Mesenchymal stem cell (in vitro differentiated cells and primary cell): Measurements from ENCODE around the gene ZNF593OS.

Source experiments
- DNase-seq: peaks from one replicate; pipeline ENCODE4 v3.0.0-alpha.2; 2013
- H2AFZ ChIP-seq: one replicate; pipeline ENCODE4 v1.6.1; 2013; ENCODE audit warnings: low read depth, mild to moderate bottlenecking, control low read depth, inconsistent platforms, low read length, moderate library complexity
- H2AK5ac ChIP-seq: 2 replicates; pipeline ENCODE4 v1.6.1; 2013; ENCODE audit warnings: low read length, moderate library complexity, mild to moderate bottlenecking, inconsistent platforms; ENCODE audit not compliant: severe bottlenecking
- H2BK120ac ChIP-seq: one replicate; pipeline ENCODE4 v1.6.1; 2013; ENCODE audit warnings: low read depth, mild to moderate bottlenecking, inconsistent platforms, low read length, moderate library complexity
- H2BK12ac ChIP-seq, 2 experiments: one replicate each; pipeline ENCODE4 v1.6.1; 2013; ENCODE audit warnings: inconsistent platforms in 2 of 2, low read length in 2 of 2, mild to moderate bottlenecking in 2 of 2, moderate library complexity in 2 of 2, control low read depth in 1 of 2
- H2BK15ac ChIP-seq: one replicate; pipeline ENCODE4 v1.6.1; 2013; ENCODE audit warnings: mild to moderate bottlenecking, low read depth, inconsistent platforms; ENCODE audit not compliant: poor library complexity, severe bottlenecking
- H2BK5ac ChIP-seq: 2 replicates; pipeline ENCODE4 v1.6.1; 2013; ENCODE audit warnings: low read depth, mild to moderate bottlenecking, low read length, control low read depth, inconsistent platforms; ENCODE audit not compliant: poor library complexity, severe bottlenecking
- H3K14ac ChIP-seq, 2 experiments: one replicate each; pipeline ENCODE4 v1.6.1; 2013; ENCODE audit warnings: inconsistent platforms in 2 of 2, low read length in 2 of 2, control low read depth in 1 of 2, mild to moderate bottlenecking in 1 of 2, moderate library complexity in 1 of 2
- H3K18ac ChIP-seq, 2 experiments: one replicate each; pipeline ENCODE4 v1.6.1; 2013; ENCODE audit warnings: inconsistent platforms in 2 of 2, low read length in 2 of 2, control low read depth in 1 of 2, low read depth in 1 of 2, mild to moderate bottlenecking in 1 of 2
- H3K23ac ChIP-seq, 2 experiments: one replicate each; pipeline ENCODE4 v1.6.1; 2013; ENCODE audit warnings: inconsistent platforms in 2 of 2, low read length in 2 of 2, mild to moderate bottlenecking in 2 of 2, moderate library complexity in 2 of 2, control low read depth in 1 of 2
- H3K27ac ChIP-seq: 2 replicates; pipeline ENCODE4 v1.5.1; 2013; ENCODE audit warnings: mild to moderate bottlenecking, moderate library complexity, low read length, control low read depth, inconsistent platforms; ENCODE audit not compliant: poor library complexity, severe bottlenecking
- H3K27me3 ChIP-seq, 2 experiments: 2 replicates each; pipeline versions ENCODE4 v1.6.1 to v1.7.0; 2013; ENCODE audit warnings: low read length in 2 of 2, mild to moderate bottlenecking in 2 of 2, moderate library complexity in 2 of 2, control low read depth in 1 of 2, inconsistent platforms in 1 of 2; ENCODE audit not compliant: control insufficient read depth in 1 of 2, insufficient read depth in 1 of 2
- H3K36me3 ChIP-seq, 2 experiments: 2 replicates each; pipeline versions ENCODE4 v1.6.1 to v1.7.0; 2013; ENCODE audit warnings: low read length in 2 of 2, control low read depth in 1 of 2, inconsistent platforms in 1 of 2, low read depth in 1 of 2, mild to moderate bottlenecking in 1 of 2; ENCODE audit not compliant: insufficient read depth in 2 of 2, control insufficient read depth in 1 of 2
- H3K4ac ChIP-seq, 2 experiments: one replicate each; pipeline ENCODE4 v1.6.1; 2013; ENCODE audit warnings: inconsistent platforms in 2 of 2, low read length in 2 of 2, mild to moderate bottlenecking in 2 of 2, moderate library complexity in 2 of 2, control low read depth in 1 of 2, low read depth in 1 of 2
- H3K4me1 ChIP-seq: 2 replicates; pipeline ENCODE4 v1.6.1; 2013; ENCODE audit warnings: low read depth, low read length, control low read depth; ENCODE audit not compliant: control insufficient read depth, insufficient read depth
- H3K4me2 ChIP-seq: 2 replicates; pipeline ENCODE4 v1.6.1; 2013; ENCODE audit warnings: low read length, mild to moderate bottlenecking, inconsistent platforms; ENCODE audit not compliant: poor library complexity, severe bottlenecking
- H3K4me3 ChIP-seq, 2 experiments: 2 replicates each; pipeline versions ENCODE4 v1.5.1 to v1.7.0; 2013; ENCODE audit warnings: low read length in 2 of 2, mild to moderate bottlenecking in 2 of 2, control low read depth in 1 of 2, low read depth in 1 of 2; ENCODE audit not compliant: insufficient read depth in 1 of 2
- H3K79me1 ChIP-seq: replicated peaks from 2 replicates; pipeline ENCODE4 v1.6.1; 2013; ENCODE audit warnings: mild to moderate bottlenecking, control low read depth, low read length, inconsistent platforms; ENCODE audit not compliant: poor library complexity, severe bottlenecking
- H3K9ac ChIP-seq: 2 replicates; pipeline ENCODE4 v1.7.0; 2013; ENCODE audit warnings: mild to moderate bottlenecking, low read length, moderate library complexity
- H3K9me3 ChIP-seq: 2 replicates; pipeline ENCODE4 v1.7.0; 2013; ENCODE audit warnings: mild to moderate bottlenecking, low read length; ENCODE audit not compliant: control insufficient read depth
- H4K8ac ChIP-seq: one replicate; pipeline ENCODE4 v1.6.1; 2013; ENCODE audit warnings: inconsistent platforms, mild to moderate bottlenecking, low read length, moderate library complexity
- H4K91ac ChIP-seq: one replicate; pipeline ENCODE4 v1.6.1; 2013; ENCODE audit warnings: mild to moderate bottlenecking, low read length, inconsistent platforms
- WGBS: methylation state at CpG from one replicate; pipeline ENCODE4 v1.1.7; 2013; ENCODE audit warnings: mixed read lengths; 5-methylcytosine and 5-hydroxymethylcytosine counted together

Gene ZNF593OS

GRCh38 chr1:26184883-26185282 lies 13.3 kb upstream of the ZNF593OS start:
- H3K36me3 ChIP-seq, result no peaks in the 10 kb centered on the region
- no peak overlapping the region for H3K4me2 ChIP-seq
- no peak overlapping the region for H2BK15ac ChIP-seq
- no peak overlapping the region for H3K9ac ChIP-seq
- no peak overlapping the region for H2BK5ac ChIP-seq
- no peak overlapping the region for H4K91ac ChIP-seq
- no peak overlapping the region for H3K18ac ChIP-seq
- no peak overlapping the region for H3K4me3 ChIP-seq
- no peaks in the 10 kb centered on the region for H3K4me1 ChIP-seq
- H3K23ac ChIP-seq, result no peak overlapping the region
- peaks cover 0 to 36% of the 10 kb centered on the region in 2 experiments for H3K27me3 ChIP-seq
- no peak overlapping the region for H3K4ac ChIP-seq
- no peak overlapping the region for H4K8ac ChIP-seq
- no peaks in the 10 kb centered on the region for H3K79me1 ChIP-seq
- H3K14ac ChIP-seq, result no peak overlapping the region
- 98% methylated on average over 18 of the region's 21 CpGs for WGBS
- no peak for DNase-seq
- H3K9me3 ChIP-seq, result no peaks in the 10 kb centered on the region
- H2AFZ ChIP-seq, result no peak overlapping the region
- H2AK5ac ChIP-seq, result no peak overlapping the region
- no peak overlapping the region for H2BK120ac ChIP-seq
- H3K27ac ChIP-seq, result no peak overlapping the region
- H2BK12ac ChIP-seq, result no peak overlapping the region

GRCh38 chr1:26184086-26184485 lies 12.5 kb upstream of the ZNF593OS start:
- Histone ChIP-seq H2AFZ (no peak overlapping the region), H4K8ac (no peak overlapping the region), H2BK12ac (no peak overlapping the region), H3K4me2 (no peak overlapping the region), H3K9me3 (no peaks in the 10 kb centered on the region), H4K91ac (no peak overlapping the region), H3K27ac (no peak overlapping the region), H3K14ac (no peak overlapping the region), H3K36me3 (no peaks in the 10 kb centered on the region), H3K79me1 (no peaks in the 10 kb centered on the region), H2BK5ac (no peak overlapping the region), H3K18ac (no peak overlapping the region), H3K4me3 (no peak overlapping the region), H3K4ac (no peak overlapping the region), H2BK15ac (no peak overlapping the region), H3K23ac (no peak overlapping the region), H3K4me1 (no peaks in the 10 kb centered on the region), H3K9ac (no peak overlapping the region), H2AK5ac (no peak overlapping the region), H3K27me3 (peaks cover 0 to 31% of the 10 kb centered on the region in 2 experiments), H2BK120ac (no peak overlapping the region)
- 91% methylated on average over 7 of the region's 7 CpGs for WGBS
- DNase-seq, result no peak

DNA sequence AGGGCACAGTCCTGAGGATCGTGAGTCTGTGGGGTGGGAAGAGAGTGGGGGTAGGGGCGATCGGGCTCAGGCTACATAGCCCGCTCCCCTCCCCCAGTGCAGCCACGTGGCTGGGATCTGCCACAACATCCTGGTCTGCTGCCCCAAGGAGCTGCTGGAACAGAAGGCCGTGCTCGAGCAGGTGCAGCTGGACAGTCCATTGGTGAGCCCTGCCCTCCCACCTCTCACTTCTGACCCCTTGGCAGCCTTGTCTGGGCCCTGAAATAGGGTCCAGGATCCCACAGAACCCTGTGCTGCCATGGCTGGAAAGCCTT lies 10.7 kb upstream of the ZNF593OS start:
- Histone ChIP-seq H3K18ac (no peak overlapping the region), H3K79me1 (no peaks in the 10 kb centered on the region), H2AFZ (no peak overlapping the region), H3K4ac (no peak overlapping the region), H4K91ac (no peak overlapping the region), H2AK5ac (no peak overlapping the region), H3K9ac (no peak overlapping the region), H3K4me2 (no peak overlapping the region), H3K23ac (no peak overlapping the region), H3K14ac (no peak overlapping the region), H3K4me1 (no peaks in the 10 kb centered on the region), H3K27ac (no peak overlapping the region), H2BK120ac (no peak overlapping the region), H2BK12ac (no peak overlapping the region), H3K4me3 (no peak overlapping the region), H2BK15ac (no peak overlapping the region), H3K9me3 (no peaks in the 10 kb centered on the region), H4K8ac (no peak overlapping the region), H3K36me3 (no peaks in the 10 kb centered on the region), H2BK5ac (no peak overlapping the region), H3K27me3 (peaks cover 0 to 30% of the 10 kb centered on the region in 2 experiments)
- DNase-seq, result no peak
- WGBS, result 82% methylated on average over 7 of the region's 7 CpGs

GRCh38 chr1:26181586-26182382 lies 10.2 kb upstream of the ZNF593OS start:
- WGBS, result 83% methylated on average over 9 of the region's 9 CpGs
- Histone ChIP-seq H4K91ac (no peak overlapping the region), H3K23ac (no peak overlapping the region), H3K18ac (no peak overlapping the region), H2BK15ac (no peak overlapping the region), H3K4me3 (no peak overlapping the region), H3K27ac (no peak overlapping the region), H2BK12ac (no peak overlapping the region), H3K79me1 (no peaks in the 10 kb centered on the region), H3K27me3 (peaks cover 0 to 25% of the 10 kb centered on the region in 2 experiments), H3K9me3 (no peaks in the 10 kb centered on the region), H2AFZ (no peak overlapping the region), H4K8ac (no peak overlapping the region), H3K4me1 (peaks cover 1% of the 10 kb centered on the region), H3K36me3 (no peaks in the 10 kb centered on the region), H2AK5ac (no peak overlapping the region), H3K9ac (no peak overlapping the region), H3K4ac (no peak overlapping the region), H2BK5ac (no peak overlapping the region), H3K4me2 (no peak overlapping the region), H3K14ac (no peak overlapping the region), H2BK120ac (no peak overlapping the region)
- DNase-seq, result no peak
